Lower leg skin (tissue), 4 donors: ENCODE measurements around the gene STX17. TPM values are rescaled to one million over a fixed set of nuclear protein-coding genes. Genes with fewer than 3 reads are reported as not detected.

ENCODE experiments used
- DNase-seq, 2 donors: peaks; one replicate each; pipeline ENCODE4 v3.0.0-alpha.2; 2019; ENCODE audit warnings: low spot score in 2 of 2
- H3K4me3 ChIP-seq: fragments of 200-600 bp; sonication (generic); 2 replicates; pipeline ENCODE4 v1.5.1; 2017; ENCODE audit warnings: mild to moderate bottlenecking, low read depth; ENCODE audit not compliant: poor library complexity, severe bottlenecking
- POLR2A ChIP-seq, 2 donors: fragments of 450-650 bp; IDR thresholded peaks; one replicate each; pipeline ENCODE4 v1.6.1; 2016 to 2017; ENCODE audit warnings: antibody characterized with exemption in 2 of 2, mild to moderate bottlenecking in 1 of 2, moderate library complexity in 1 of 2
- WGBS, 2 donors: methylation state at CpG; one replicate each; pipeline ENCODE4 v1.1.5; 2018; 5-methylcytosine and 5-hydroxymethylcytosine counted together
- intact Hi-C: fragments of 100-400 bp; cut with DNase I; formaldehyde crosslinking; loops from one replicate; pipeline ENCODE4 v1.15.0; 2023; ENCODE audit warnings: low total_unique reads
- total RNA-seq, 4 donors: library from RNA; depleted of rRNA; stranded (reverse); fragments of >200 nt; gene quantifications; one replicate each; pipeline ENCODE4 v1.1.0, GENCODE V29; 2016
- TF ChIP-seq, protein P1 (sequence below), 3 donors: fragments of 450-650 bp; IDR thresholded peaks; one replicate each; pipeline ENCODE4 v1.5.1; 2016; ENCODE audit warnings: antibody characterized with exemption in 3 of 3, mild to moderate bottlenecking in 3 of 3, moderate library complexity in 2 of 3

STX17 gene
- total RNA-seq, 4 donors from 2014 or later, result 30.7 to 42.9 (median 34.3) TPM

DNA sequence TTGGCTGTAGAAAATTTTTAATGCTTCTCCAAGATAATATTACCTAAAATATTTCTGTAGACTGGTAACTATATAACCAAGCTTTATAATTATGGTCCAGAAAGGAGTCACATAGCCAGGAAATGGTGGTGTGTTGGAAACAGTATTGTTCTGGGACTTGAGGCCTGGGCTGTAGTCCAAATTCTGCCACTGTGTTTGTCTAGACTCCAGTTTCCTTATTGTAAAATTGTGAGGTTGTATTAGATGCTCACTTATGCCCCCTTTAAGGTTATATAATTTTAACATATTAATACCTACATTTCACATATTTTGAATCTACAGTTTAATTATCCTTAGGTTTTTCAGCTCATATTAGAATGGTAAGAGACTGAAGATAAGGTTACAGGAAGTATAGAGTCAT, 42.4 kb downstream of the STX17 start:
- no peak for TF ChIP-seq POLR2A (IDR thresholded peaks at IDR 0.05)
- H3K4me3 ChIP-seq, result no peak overlapping the region
- intact Hi-C loops, result no loop called here
- DNase-seq, result no peak

DNA sequence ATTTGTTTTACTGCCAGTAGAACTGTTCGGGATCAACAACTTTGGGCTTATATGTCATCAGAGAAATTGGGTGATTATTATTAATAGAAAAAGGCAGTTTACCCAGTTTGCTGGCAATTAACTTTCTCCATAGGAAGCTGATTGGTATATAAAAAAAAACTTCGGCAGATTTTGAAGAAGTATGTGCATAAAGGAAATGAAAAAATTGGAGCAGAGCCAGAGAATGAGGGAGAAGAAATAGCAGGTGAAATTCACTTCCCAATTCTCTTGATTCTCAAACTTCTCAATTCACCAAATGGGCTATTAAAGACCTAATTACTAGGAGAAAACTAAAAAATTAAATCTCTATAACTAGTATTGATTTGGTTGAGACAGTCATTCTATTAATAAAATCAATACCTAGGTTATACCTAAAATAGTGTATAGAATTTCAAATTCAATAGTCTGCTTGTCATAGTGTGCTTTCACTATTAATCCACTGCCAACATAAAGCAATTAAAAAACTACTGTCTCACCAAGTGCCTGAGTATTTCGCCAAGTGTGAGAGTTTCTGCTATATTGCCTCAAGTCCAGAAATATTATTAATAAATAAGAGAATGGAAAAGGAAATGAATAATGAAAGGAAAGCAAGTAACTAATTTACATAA, 47.5 kb downstream of the STX17 start:
- intact Hi-C loops, result no loop called here
- no peak overlapping the region for H3K4me3 ChIP-seq
- WGBS, 2 donors, result 75 to 78% methylated on average over 3 of the region's 3 CpGs
- TF ChIP-seq, protein P1, sequence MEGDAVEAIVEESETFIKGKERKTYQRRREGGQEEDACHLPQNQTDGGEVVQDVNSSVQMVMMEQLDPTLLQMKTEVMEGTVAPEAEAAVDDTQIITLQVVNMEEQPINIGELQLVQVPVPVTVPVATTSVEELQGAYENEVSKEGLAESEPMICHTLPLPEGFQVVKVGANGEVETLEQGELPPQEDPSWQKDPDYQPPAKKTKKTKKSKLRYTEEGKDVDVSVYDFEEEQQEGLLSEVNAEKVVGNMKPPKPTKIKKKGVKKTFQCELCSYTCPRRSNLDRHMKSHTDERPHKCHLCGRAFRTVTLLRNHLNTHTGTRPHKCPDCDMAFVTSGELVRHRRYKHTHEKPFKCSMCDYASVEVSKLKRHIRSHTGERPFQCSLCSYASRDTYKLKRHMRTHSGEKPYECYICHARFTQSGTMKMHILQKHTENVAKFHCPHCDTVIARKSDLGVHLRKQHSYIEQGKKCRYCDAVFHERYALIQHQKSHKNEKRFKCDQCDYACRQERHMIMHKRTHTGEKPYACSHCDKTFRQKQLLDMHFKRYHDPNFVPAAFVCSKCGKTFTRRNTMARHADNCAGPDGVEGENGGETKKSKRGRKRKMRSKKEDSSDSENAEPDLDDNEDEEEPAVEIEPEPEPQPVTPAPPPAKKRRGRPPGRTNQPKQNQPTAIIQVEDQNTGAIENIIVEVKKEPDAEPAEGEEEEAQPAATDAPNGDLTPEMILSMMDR (IDR thresholded peaks at IDR 0.05), result no peak
- TF ChIP-seq POLR2A (IDR thresholded peaks at IDR 0.05), result no peak
- DNase-seq, result no peak

DNA sequence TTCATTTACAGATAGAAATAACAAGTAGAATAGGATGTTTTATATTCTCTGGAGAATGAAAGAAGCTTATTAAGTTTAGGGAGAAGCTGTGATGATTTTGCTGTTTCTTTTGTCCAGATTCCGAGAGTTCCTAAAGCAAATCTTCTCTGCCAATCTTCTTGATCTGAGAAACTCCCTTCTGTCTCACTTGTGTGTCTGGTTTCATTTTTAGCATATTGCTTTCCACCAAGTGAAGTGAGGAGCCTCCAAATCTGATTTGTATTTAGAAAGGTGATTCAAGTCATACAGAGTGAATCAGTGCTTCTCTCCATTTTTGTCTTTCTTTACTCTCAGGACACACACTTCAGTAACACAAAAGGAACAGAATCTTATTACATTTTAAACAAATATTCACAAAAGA, 48.4 kb downstream of the STX17 start:
- 48 to 53% methylated on average over 1 of the region's 1 CpG for WGBS, 2 donors
- intact Hi-C loops, result no loop called here
- no peak for DNase-seq
- TF ChIP-seq, protein P1 (IDR thresholded peaks at IDR 0.05), result no peak
- TF ChIP-seq POLR2A (IDR thresholded peaks at IDR 0.05), result no peak
- no peak overlapping the region for H3K4me3 ChIP-seq

DNA sequence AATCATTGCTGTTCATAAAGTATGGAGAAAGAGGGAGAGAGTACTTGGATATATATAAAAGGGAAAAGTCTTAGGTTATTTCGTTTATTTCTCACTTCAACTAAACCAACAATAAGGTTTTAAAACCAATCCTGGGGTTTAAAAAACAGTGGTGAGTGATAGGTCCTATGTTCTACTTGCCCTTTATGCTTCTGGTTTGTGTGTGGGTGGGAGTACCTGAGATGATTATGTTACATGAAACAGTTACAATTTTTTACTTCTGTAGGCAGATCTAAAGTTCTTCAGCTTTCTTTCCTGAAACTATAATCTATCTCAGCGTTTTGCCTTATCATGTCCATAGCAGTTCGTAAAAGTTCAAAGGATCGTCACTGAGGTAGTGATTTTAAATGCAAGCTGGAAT, 49.2 kb downstream of the STX17 start:
- WGBS, 2 donors, result 85 to 87% methylated on average over 4 of the region's 4 CpGs
- intact Hi-C loops, result no loop called here
- no peak for DNase-seq
- no peak for TF ChIP-seq POLR2A (IDR thresholded peaks at IDR 0.05)
- TF ChIP-seq, protein P1 (IDR thresholded peaks at IDR 0.05), result no peak
- H3K4me3 ChIP-seq, result no peak overlapping the region

DNA sequence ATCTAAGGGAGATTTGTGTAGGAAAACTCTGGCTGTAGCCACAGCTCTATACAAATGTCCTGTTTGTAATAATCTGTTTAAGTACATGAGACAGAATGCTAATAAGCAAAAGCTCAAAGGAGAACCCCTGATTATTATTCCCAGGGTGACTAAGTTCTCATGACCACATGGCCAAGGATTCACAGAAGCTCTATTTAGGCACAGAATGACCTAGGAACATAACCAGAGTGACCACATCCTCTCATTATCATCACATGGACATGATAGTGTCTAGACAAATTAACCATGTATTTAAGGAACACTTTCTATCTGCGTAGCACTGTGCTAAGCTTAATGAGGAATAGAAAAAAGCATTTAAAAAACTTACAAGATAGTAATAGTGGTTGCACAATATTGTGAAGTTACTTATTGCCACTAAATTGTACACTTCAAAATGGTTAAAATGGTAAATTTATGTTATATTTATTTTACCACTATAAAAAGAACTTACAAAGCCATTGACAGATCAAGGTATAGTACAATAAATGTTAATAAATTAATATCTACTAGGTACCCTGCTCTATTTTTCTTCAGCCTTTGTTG, 56.3 kb downstream of the STX17 start:
- intact Hi-C loops, result no loop called here
- no peak overlapping the region for H3K4me3 ChIP-seq
- TF ChIP-seq, protein P1 (IDR thresholded peaks at IDR 0.05), result no peak
- TF ChIP-seq POLR2A (IDR thresholded peaks at IDR 0.05), result no peak
- no peak for DNase-seq
- whole genome bisulfite sequencing, 2 donors, result 85 to 90% methylated on average over 1 of the region's 1 CpG

DNA sequence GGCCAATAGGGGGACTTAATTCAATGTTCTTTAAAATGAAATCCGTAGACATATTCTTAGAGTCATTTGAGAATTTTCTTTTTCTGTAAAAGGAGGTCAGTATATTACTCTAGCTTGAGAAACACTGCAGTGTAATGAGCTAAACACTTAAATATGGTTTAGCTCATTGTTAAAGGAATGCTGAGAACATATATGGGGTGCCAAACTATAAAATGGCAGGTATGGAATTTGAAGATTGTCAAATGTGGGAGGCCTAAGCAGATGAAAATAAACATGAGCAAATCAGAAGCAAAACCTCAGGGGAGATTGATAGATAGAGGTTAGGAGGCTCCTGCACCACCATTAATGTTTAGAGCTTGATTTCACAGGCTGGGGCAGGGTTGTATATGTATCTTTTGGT, 57.9 kb downstream of the STX17 start:
- intact Hi-C loops, result no loop called here
- no peak for DNase-seq
- WGBS, 2 donors, result 95 to 96% methylated on average over 1 of the region's 1 CpG

More for the DNA sequence above, 57.9 kb downstream of the STX17 start:
- TF ChIP-seq, protein P1 (IDR thresholded peaks at IDR 0.05), result no peak
- no peak for TF ChIP-seq POLR2A (IDR thresholded peaks at IDR 0.05)
- no peak overlapping the region for H3K4me3 ChIP-seq
